GM19438 (cell line): ENCODE results near the gene RAD21L1.
"Not testable (repeated sequence)": the region's sequence is repeated elsewhere in the genome, so short reads cannot be mapped to it uniquely, and the experiment has no call there.

Source experiments
- ATAC-seq: cut with Tn5 transposase; IDR thresholded peaks from one replicate; pipeline ENCODE4 v1.9.1; 2021; ENCODE audit warnings: low read depth; ENCODE audit not compliant: unreplicated experiment

RAD21L1 gene

DNA sequence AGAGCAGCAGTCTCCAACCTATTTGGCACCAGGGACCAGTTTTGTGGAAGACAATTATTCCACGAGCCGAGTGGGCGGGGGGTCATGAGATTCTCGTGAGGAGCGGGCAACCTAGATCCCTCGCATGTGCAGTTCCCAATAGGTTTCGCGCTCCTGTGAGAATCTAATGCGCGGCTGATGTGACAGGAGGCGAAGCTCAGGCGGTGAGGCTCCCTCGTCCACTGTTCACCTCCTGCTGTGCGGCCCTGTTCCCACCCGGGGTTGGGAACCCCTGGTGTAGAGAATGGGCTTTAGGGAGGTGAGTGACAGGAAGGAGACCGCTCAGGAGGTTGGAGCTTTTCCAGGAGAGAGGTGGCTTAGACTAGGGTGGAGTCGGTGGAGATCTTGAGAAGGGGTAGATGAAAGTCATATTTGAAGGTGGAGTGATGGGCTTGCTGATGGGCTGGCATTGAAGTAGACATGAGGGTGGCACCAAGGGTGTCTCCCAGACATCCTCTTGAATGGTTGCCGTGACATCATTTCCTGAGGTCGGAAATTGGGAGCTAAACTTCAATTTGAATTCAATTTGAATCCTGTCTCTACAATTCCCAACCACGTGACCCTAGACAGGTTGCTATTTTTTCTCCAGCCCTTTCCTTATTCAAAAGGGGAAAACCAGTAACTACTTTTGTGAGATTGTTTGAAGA lies 1.5 kb upstream of the RAD21L1 start:
- ATAC-seq, result no peak

DNA sequence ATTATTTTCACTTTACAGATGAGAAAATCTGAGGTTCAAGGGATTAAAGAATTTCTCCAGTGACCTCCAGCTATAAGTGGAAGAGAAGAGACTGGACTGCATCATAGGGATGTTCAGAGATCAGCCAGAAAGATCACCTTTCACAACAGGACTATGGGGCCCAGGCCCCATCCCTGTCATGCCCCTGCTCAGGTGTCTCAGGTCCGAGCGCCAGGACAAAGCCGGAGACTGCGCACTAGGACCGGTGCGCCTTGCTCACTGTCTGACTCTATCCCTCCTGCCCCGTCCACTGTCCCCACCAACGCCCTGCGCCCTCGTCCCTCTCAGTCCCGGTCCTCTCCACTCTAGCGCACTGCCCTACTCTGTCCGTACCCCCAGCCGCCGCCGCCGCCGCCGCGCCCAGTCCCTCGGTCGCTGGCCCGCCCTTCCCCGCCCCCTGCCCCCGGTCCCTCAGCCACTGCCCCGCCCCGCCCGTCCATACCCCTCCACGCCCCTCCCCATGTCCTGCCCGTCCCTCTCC lies 521 bp upstream of the RAD21L1 start:
- ATAC-seq, result no peak

DNA sequence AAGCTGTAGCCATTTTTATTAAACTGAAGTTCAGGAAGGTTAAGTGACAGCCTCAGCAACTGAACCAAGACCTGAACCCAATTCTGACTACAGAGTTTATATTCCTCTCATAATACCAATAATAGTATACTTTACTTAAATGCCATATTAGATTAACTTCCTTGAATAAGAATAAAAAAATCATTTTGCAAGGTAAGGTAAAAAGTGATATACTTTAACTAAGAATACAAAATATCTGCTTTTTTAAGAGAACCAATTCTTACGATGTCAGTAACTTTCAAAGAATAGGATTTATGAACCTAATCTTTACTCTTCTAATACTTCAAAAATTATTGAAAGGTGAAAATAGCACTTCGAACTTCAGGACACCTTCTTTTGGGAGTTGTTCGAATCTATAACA lies 3.7 kb downstream of the RAD21L1 start:
- no peak for ATAC-seq

DNA sequence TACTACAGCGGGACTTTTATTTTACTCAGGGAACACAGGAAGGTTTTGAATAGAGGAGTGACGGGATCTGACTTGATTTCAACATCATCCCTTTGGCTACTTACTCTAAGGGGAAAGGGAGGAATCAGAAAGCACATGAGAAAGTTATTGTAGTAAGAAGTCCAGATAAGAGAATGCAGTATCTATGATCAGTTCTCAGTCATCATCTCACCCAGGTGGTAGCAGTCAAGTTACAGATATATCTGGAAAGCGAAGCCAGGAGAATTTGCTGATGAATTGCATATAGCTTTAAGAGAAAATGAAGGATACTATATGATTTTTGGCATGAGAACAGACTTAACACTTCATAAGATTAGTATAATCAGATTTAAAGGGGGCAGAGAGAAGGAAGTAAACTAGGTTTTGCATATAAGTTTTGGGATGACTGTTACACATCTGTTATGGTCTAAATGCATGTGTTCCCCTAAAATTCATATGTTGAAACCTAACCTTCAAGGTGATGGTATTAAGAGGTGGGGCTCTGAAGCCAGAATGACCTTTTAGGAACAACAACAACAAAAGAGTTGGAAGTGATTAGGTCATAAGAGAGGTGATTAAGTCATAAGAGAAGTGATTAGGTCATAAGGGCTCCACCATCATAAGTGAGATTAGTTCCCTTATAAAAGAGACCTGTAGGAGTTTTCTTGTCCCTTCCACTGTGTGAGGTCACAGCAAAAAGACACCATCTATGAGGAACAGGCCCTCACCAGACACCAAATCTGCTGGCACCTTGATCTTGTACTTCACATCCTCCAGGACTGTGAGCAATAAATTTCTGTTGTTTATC lies 6.7 kb downstream of the RAD21L1 start:
- no peak for ATAC-seq

DNA sequence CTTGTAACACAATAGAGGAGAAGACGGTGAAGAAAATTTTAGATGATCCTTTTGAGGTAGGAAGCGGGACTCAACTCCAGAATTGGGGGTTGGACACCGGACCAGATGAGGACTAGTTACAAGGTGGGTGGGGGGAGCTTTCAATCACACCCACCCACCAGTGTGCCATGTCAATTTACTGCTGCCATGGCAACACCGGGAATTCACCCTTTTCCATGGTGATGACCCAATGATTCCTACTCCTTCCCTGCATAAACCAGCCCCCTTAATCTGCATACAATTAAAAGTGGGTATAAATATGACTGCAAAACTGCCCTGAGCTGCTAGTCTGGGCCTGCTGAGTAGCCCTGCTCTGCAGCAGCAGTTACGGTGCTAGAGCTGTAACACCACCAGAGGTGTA lies 14.7 kb downstream of the RAD21L1 start:
- ATAC-seq, result no peak

DNA sequence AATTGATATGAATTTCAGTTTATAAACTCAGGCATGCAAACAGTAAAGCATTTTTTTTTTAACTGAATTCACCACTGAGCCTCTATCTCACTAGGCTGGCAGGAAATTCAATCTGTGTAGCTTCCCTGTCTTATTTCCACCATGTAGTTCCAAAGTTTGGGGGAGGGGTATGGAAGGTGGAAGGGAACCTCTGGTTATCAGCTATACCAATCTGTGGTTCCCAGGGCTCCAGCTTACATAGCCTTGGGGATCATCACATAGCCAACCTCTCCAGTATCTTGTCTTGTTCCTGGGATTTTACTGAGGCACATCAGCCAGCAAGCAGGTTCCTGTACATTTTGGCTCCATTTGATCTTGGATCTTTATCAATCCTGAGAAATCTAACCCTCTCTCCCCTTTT lies 15.6 kb downstream of the RAD21L1 start:
- ATAC-seq, result no peak

DNA sequence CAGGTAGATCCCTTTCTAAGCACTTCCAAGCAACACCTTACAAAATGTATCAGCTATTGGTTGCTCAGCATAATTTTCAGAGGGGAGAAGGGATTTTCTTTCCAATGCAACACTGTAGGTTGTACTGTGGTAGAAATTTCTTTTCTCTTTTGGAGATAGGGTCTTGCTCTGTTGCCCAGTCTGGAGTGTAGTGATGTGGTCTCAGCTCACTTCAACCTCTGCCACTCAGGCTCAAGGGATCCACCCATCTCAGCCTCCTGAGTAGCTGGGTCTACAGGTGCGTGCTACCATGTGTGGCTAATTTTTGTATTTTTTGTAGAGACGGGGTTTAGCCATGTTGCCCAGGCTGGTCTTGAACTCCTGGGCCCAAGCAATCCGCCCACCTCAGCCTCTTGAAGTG lies 16.3 kb downstream of the RAD21L1 start:
- ATAC-seq, result no peak

DNA sequence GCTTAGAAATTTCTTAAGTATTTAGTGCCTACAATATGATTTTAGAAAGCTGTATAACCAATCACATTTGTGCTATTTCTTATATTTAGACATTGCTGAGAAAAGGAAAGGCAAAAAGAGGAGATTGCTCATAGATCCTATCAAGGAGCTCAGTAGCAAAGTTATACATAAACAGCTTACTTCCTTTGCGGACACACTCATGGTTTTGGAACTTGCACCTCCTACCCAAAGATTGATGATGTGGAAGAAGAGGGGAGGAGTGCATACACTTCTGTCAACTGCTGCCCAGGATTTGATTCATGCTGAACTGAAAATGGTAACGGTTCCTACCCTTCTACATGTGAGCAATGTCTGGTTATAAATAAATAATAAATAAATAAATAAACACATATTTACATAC lies 16.7 kb downstream of the RAD21L1 start:
- no peak for ATAC-seq

DNA sequence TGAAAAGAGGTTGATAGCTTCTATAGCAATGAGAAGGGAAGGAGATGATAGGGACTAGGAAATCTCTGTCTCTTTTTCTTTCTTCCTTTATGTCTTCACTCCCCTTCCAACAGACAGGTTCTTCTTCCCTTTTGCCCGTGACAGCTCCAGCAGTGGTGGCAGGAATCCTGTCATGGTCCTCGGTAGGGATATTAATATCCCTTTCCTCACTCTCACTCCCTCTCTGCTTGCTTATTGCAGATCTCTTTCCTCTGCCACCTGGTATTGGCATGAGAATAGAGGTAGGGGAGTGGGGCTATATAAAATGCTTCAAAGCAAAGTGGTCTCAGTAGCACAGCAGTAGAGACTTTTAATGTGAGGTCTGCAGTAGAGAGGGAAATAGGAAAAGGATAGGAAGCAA lies 19.7 kb downstream of the RAD21L1 start:
- no peak for ATAC-seq

DNA sequence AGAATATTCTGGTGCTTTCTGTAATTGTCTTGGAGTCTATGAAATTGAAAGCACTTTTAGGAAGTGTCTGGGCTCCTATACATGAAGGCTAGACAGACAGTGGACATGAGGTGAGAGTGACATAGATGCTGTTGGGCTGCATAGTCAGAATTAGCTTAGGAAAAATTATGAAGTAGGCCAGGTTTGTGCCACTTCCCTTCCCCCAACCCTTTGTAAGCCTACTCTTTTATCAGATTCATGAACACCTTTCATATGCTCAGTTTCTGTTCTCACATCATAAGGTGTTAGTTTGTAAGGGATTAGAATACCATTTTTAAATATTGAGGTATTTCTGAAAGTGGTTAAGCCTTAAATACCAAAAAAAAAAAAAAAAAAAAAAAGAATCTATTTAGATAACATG lies 21.8 kb downstream of the RAD21L1 start:
- no peak for ATAC-seq

DNA sequence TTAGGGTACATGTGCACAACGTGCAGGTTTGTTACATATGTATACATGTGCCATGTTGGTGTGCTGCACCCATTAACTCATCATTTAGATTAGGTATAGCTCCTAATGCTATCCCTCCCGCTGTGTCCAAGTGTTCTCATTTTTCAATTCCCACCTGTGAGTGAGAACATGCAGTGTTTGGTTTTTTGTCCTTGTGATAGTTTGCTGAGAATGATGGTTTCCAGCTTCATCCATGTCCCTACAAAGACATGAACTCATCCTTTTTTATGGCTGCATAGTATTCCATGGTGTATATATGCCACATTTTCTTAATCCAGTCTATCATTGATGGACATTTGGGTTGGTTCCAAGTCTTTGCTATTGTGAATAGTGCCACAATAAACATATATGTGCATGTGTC lies 24.4 kb downstream of the RAD21L1 start:
- ATAC-seq, result not testable (repeated sequence)

DNA sequence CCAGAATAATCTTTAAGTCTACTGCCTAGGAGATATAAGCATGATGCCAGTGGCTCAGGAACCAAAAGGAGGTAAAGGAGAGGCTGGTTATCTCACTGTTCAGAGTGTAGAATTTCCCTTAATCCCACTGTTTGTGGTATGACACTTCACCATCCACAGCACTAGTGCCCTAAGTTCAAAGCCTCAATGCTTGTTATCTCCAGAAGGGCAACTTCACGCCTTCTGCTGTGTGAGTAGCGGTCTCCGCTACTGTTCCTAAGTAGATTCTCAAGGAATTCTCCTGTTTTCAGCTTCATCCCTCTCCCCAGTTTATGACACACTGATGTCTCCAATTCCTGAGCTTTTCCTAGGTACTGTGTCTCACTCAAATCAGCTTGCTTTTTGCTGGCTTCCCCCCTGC lies 26.6 kb downstream of the RAD21L1 start:
- ATAC-seq, result no peak

DNA sequence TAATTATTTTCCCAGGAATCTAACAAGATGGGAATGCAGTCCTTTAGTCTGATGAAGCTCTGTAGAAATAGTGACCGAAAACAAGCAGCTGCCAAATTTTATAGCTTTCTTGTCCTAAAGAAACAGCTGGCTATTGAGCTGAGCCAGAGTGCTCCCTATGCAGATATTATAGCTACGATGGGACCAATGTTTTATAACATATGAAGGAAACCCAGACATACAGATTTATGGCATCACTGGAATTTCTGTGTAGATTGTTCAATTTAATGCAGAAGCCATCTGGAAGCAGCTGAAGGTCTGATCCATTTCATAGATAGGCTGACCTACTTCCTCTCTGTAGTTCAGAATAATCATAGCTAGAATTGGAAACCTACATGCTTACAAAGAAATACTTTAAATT lies 28.4 kb downstream of the RAD21L1 start:
- no peak for ATAC-seq

DNA sequence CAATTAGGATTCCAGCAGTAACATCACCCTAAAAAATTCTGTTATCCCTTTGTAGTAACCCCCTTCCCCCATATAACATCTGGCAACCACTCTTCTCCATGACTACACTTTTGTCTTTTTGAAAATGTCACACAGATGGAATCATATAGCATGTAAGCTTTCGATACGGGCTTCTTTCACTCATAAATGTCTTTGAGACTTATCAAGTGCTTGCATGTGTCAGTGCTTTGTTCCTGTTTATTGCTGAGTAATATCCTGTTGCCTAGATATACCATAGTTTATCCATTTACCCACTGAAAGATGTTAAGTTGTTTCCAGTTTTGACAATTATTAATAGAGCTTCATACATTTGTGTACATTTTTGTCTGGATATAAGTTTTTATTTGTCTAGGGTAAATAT lies 29.8 kb downstream of the RAD21L1 start:
- no peak for ATAC-seq

DNA sequence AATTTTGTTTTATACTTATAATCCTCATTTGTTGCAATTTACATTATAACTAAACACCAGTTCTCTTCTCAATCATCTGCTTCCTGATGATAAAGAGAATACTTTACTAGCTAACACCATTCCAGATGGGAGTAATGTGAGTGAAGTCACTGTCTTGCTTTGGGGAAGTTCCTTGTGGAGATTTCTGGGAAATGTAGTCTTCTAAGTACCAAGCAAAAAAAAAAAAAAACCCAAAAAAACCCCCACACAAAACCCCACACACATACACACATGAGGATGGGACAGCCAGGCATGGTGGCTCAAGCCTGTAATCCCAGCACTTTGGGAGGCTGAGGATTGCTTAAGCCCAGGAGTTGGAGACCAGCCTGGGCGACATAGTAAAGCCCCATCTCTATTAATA lies 38.0 kb downstream of the RAD21L1 start:
- ATAC-seq, result no peak

DNA sequence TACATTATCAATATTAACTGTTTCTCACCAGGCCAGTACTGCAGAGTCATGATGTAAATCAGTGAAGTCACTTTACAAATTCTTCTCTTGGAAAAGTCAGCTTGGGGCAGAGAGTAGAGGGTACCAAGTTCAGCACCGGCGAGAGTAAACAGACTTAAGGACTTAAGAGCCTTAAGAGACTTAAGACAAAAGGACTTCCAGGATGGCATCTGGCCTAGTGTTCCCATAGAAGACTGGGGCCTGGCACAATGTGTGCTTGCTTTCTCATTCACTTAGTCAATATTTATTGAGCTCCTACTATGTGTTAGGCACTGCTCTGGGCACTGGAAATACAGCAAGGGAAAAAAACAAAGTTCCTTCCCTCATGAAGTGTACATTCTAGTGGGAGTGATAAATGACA lies 38.9 kb downstream of the RAD21L1 start:
- no peak for ATAC-seq

DNA sequence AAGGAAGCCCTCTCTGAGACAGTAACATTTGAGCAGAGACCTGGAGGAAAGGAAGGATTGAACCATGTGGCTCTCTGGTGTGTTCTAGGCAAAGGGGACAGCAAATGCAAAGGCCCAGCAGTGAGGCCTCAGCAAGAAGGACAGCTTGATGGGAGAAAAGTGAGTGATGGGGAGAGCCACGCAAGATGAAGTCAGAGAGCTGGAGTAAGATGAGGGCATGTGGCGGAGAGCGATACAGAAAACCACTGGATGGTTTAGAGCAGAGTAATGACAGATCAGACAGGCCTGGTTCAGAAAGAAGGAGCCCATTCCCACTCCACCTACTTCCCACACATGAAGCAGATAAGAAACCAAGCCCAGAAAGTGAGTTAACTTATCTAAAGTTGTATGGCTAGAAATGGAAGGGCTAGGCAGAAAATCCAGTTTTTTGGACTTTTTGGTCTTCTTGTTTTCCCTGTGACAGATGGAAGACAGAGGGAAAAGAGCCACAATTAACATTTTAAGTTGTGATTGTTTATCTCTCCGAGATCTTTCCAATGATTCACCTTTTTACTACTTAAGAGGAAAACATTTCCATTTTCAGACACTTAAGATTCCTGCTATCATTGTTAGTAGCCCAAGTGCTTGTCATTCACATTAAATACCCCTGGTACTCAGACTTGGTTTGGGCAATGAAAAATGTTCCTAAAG lies 39.5 kb downstream of the RAD21L1 start:
- ATAC-seq, result no peak

DNA sequence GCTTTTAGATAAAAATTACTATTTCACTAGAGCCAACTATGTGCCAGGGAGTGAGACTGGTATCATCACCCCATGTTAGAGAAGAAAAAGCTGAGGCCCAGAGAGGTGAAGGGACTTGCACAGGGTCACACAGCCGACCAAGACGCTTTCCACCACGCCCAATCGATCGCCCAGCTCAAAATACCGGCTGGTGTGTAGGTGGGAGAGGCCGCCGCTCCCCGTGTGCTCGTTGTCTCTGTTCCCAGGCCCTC lies 40.0 kb downstream of the RAD21L1 start:
- ATAC-seq, result no peak

DNA sequence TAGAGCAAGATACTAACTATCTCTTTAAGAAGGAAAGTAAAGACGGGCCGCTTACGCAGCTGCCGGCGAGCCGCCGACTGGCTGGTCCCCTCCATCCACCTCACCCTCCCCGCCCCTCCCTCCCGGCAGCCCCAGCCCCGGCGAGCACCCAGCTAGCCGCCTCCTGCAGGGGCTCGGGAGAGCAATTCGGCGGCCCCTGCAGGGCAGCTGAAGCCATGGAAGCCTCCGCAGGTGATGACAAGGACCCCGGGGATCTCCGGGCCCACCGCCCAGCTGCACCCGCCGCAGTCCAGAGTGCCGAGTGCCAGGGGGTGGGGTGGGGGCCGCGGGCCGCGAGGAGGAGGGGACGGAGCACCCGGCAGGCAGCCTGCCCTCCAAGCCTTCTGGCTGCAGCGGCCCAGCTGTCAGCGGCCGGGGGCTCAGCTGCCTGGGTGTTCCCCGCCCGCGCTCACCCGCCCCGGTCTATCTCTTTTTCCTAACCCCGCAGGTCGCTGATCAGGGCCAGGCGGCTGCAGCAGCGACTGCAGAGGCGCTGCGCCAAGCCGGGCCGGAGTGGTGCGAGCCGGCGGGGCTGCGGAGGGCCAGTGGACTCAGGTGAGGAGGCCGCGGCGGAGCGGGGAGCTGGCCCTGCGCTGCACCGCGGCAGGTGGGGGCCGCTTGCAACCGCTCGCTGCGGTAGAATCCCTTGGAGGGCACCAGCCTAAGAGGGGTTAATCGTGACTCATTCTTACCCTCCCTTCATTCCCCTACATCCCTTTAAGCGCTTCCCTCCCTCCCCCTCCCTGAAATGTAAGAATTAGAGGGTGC lies 40.5 kb downstream of the RAD21L1 start, which contains the start of gene SNPH:
SNPH (plus strand) TSS at position 128 of the 807 bp plus-strand sequence. CDS start 29,946 bp downstream, outside the sequence.
- ATAC-seq, result no peak

DNA sequence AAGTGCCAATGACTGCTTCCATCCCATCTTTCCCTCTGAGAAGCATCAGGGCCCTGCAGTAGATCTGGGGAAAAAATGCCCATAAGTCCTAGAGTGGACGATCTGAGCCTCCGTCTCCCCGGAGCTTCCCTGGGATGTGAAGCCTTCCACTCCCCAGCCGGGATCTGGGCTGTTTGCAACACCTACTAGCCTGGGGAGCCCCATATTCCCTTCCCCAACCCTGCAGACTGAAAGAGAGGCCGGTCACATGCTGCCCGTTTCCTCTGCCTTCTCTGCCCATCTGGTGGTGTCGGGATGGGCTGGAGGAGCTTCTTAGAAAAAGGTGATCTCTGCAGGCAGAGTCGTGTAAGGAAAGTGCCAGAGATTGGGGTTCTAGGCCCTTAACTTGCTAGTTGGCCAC lies 41.3 kb downstream of the RAD21L1 start:
- no peak for ATAC-seq
